ENCODE data around the gene ARMC8. TPM values are rescaled to one million over a fixed set of nuclear protein-coding genes. Genes with fewer than 3 reads are reported as not detected.

The ARMC8 gene
- total and polyA plus RNA-seq, 7 donors = 25.4 to 92.1 (median 40.1) TPM

- TF ChIP-seq CTCF (IDR thresholded peaks at IDR 0.05) = no peak
- Histone ChIP-seq H3K4me3 (peak overlapping the region; percentile 84), H3K9me3 (no peaks in the 10 kb centered on the region), H3K27ac (peak overlapping the region; percentile 84), H3K36me3 (ENCODE audit: insufficient read depth in 1 of 2, low read depth in 1 of 2) (no peaks in the 10 kb centered on the region), H3K4me1 (peaks cover 20% of the 10 kb centered on the region), H3K27me3 (ENCODE audit: insufficient read depth in 3 of 3, low read length in 2 of 3) (no peaks in the 10 kb centered on the region)
- 33 to 61% (median 56%) methylated on average over 2 of the region's 2 CpGs for WGBS, 3 donors
- intact Hi-C loops (cut with DNase I) = loop anchor here in 1 of 2 donors (2.0 kb wide), 1 partner anchor 66 kb away; no protein-coding TSS in a partner anchor
- ATAC-seq (no peak), DNase-seq (no peak)
Observed at GRCh38 chr3:138328341-138328740, 141.2 kb downstream of the ARMC8 start.

- Histone ChIP-seq H3K27me3 (ENCODE audit: insufficient read depth in 3 of 3, low read length in 2 of 3) (no peaks in the 10 kb centered on the region), H3K36me3 (ENCODE audit: insufficient read depth in 1 of 2, low read depth in 1 of 2) (no peaks in the 10 kb centered on the region), H3K4me1 (peaks cover 13% of the 10 kb centered on the region), H3K27ac (peak within 1 kb of the TSS; percentile 84), H3K9me3 (no peaks in the 10 kb centered on the region), H3K4me3 (peak within 1 kb of the TSS; percentile 84)
- peak; percentile 85 to 88 (median 88) for ATAC-seq
- peak; percentile 86 to 92 for DNase-seq
- WGBS, 3 donors = 0 to 1% (median 1%) methylated on average over 55 to 62 of the region's 62 CpGs
- peak; percentile 62 for TF ChIP-seq CTCF (IDR thresholded peaks at IDR 0.05)
- intact Hi-C loops (cut with DNase I) = loop anchor here in 1 of 2 donors (2.0 kb wide), 1 partner anchor 67 kb away; no protein-coding TSS in a partner anchor
Observed at GRCh38 chr3:138329127-138329983, 142.3 kb downstream of the ARMC8 start, which contains the start of gene NME9. Gene NME9, minus strand, starts transcription at chr3:138329851. Its CDS starts 516 bp downstream, at chr3:138329335.

DNA sequence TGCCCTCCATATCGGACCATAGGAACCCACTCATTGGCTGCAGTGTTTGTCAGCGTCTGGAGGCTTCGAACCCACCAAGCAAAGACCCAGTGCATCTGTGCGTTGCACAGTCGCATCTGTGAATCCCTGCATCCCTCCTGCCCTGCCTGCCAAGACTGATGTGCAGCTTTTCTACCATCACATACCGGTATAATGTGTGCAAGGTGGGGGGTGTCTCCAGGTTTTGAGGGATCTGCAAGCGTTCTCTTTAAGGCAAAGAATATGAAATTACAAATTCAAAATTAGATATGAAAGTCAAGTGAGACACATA, 142.8 kb downstream of the ARMC8 start:
- H3K4me1 ChIP-seq = peaks cover 13% of the 10 kb centered on the region
- WGBS, 3 donors = 8 to 20% (median 15%) methylated on average over 7 of the region's 7 CpGs
- H3K4me3 ChIP-seq = peak overlapping the region; percentile 84
- H3K27me3 ChIP-seq (ENCODE audit: insufficient read depth in 3 of 3, low read length in 2 of 3) = no peaks in the 10 kb centered on the region
- ATAC-seq = no peak
- no peaks in the 10 kb centered on the region for H3K9me3 ChIP-seq
- no peaks in the 10 kb centered on the region for H3K36me3 ChIP-seq (ENCODE audit: insufficient read depth in 1 of 2, low read depth in 1 of 2)
- no peak for TF ChIP-seq CTCF (IDR thresholded peaks at IDR 0.05)
- DNase-seq = no peak
- H3K27ac ChIP-seq = peak overlapping the region; percentile 84
- intact Hi-C loops (cut with DNase I) = loop anchor here in 1 of 2 donors (2.0 to 5.0 kb wide), 3 partner anchors 19 to 67 kb away; partner anchors contain the start of gene MRAS

DNA sequence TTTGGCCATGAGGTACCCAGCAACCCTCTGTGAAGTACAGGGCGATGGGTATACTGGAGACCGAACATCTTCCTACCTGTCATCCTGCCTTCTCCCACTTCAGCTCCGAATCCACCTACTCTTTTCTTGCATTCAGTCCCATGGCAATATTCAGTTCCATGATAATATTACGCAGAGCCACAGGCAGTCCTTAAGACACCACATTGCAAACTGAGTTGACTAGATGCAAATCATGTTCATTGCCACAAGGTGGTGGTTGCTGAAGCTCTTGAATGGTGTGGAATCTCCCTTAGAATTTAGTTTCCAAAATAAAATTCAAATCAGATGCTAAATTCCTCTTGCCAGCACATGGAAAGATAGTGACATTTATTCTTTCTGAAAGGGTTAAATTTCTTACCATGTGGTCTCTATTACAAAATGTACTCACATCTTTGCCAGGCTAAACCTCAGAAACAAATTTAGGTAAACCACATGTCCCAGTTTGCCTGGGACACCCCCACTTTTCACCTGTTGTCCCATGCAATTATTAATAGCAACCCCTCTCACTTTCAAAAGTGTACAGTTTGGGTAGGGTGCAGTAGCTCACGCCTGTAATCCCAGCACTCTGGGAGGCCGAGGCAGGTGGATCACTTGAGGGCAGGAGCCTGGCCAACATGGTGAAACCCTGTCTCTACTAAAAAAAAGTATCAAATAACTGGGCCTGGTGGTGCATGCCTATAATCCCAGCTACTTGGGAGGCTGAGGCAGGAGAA, 144.2 kb downstream of the ARMC8 start:
- peak; percentile 78 to 83 (median 80) for ATAC-seq
- Histone ChIP-seq H3K27ac (peak overlapping the region; percentile 84), H3K4me1 (peaks cover 13% of the 10 kb centered on the region), H3K4me3 (peak overlapping the region; percentile 84), H3K9me3 (no peaks in the 10 kb centered on the region), H3K27me3 (ENCODE audit: insufficient read depth in 3 of 3, low read length in 2 of 3) (no peaks in the 10 kb centered on the region), H3K36me3 (ENCODE audit: insufficient read depth in 1 of 2, low read depth in 1 of 2) (no peaks in the 10 kb centered on the region)
- 43 to 69% (median 59%) methylated on average over 6 of the region's 6 CpGs for WGBS, 3 donors
- peak; percentile 38 for TF ChIP-seq CTCF (IDR thresholded peaks at IDR 0.05)
- intact Hi-C loops (cut with DNase I) = loop anchor here in 1 of 2 donors (2.0 to 5.0 kb wide), 2 partner anchors 17 to 66 kb away; partner anchors contain the start of gene MRAS
- peak; percentile 30 to 71 for DNase-seq

Measured in psoas muscle (tissue), 8 donors.